Left lobe of liver (tissue), 2 donors: ENCODE results near the gene UFSP2. TPM values are rescaled to one million over a fixed set of nuclear protein-coding genes. Genes with fewer than 3 reads are reported as not detected.

Source experiments
- ATAC-seq: fragments of 200-7000 bp; cut with Tn5 transposase; one replicate; pipeline ENCODE4 v1.9.1; 2020; ENCODE audit warnings: mild to moderate bottlenecking, moderate library complexity
- DNase-seq: peaks from one replicate; pipeline ENCODE4 v3.0.0-alpha.2; 2020; ENCODE audit warnings: low spot score
- total RNA-seq: library from RNA; stranded (reverse); gene quantifications from one replicate; pipeline ENCODE4 v1.2.1, GENCODE V29; 2021
- donor health status: DM: no; HTN: no; CAD: no; lungs with moderate emphysema.
- donor health status: DM: no; HTN: yes; CAD: no.

UFSP2 gene, protein sequence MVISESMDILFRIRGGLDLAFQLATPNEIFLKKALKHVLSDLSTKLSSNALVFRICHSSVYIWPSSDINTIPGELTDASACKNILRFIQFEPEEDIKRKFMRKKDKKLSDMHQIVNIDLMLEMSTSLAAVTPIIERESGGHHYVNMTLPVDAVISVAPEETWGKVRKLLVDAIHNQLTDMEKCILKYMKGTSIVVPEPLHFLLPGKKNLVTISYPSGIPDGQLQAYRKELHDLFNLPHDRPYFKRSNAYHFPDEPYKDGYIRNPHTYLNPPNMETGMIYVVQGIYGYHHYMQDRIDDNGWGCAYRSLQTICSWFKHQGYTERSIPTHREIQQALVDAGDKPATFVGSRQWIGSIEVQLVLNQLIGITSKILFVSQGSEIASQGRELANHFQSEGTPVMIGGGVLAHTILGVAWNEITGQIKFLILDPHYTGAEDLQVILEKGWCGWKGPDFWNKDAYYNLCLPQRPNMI
- total RNA-seq, result 16.9 TPM

DNA sequence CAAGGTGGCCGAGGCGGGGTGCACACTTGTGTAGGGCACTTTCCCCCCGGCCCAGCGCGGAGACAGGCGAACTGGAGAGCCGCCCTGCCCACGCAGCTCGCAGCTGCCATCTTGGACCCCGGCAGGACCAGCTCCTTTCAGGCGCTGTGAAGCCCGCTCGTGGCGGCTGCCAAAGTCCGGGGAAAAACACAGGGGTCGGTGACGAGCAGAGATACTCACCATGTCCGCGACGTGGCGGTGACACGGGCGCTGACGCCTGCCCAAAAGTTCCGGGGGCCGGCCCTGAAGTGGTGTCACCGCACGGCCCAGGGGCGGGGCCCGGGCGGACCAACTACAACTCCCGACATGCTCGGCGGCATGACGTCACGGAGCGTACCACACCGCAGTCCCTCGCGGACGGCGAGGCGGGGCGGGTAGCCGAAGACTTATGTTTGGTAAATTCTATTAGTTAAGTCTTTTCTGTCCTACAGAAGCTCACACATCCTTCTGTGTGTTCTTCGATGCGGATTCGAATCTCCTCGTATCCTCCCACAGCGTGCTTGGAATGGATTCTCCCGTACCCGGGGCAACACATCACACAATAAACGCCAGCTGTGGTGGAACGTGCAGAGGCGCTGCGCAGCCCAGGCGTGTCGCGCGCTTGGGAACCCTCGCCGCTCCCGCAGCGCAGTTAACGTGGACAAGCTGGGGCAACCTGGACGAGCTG lies at the start of gene UFSP2:
Gene UFSP2, minus strand, starts transcription at position 318 of the 706 bp plus-strand sequence. Its CDS starts 96 bp downstream, at position 222.
- ATAC-seq, result peak; percentile 95
- peak; percentile 94 for DNase-seq

DNA sequence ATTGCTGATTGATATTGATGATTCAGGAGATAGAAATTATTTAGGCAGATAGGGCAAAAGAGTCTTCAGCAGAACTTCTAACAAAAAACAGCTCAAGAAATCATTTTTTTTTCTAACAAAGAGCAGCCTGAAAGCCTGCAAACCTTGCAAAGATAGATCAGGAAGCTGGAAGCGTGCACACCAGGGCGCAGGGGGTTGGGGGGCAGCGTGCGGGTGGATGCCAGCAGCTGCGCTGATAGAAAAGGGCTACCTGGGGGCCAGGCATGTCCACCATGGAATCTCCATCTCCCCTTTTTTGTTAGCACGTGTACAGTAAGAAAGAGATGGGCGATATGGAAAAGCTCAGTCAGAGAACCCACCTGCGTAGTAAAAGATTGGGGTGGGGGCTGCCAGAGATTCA lies 47.5 kb upstream of the UFSP2 start:
- no peak for DNase-seq
- ATAC-seq, result no peak

DNA sequence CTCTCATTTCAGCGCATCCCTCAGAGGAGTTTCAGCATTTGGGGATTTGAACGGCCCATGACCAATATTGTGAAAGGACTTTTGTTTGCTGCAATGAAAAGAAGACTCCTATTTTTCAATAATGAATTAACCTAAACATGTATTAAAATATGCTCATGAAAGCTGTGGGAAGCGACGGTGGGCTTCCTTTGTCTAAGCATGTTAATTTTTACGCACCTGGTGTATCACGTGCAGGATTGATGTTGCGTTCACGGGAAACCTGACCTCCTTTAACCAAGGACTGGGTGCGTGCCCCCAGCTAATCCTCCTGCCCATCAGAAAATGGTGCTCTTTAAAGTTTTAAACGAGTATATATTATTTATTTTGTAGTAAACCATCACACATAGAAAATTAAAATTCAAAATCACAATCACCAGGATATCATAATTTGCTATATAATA lies 46.4 kb upstream of the UFSP2 start:
- DNase-seq (no peak), ATAC-seq (no peak)

DNA sequence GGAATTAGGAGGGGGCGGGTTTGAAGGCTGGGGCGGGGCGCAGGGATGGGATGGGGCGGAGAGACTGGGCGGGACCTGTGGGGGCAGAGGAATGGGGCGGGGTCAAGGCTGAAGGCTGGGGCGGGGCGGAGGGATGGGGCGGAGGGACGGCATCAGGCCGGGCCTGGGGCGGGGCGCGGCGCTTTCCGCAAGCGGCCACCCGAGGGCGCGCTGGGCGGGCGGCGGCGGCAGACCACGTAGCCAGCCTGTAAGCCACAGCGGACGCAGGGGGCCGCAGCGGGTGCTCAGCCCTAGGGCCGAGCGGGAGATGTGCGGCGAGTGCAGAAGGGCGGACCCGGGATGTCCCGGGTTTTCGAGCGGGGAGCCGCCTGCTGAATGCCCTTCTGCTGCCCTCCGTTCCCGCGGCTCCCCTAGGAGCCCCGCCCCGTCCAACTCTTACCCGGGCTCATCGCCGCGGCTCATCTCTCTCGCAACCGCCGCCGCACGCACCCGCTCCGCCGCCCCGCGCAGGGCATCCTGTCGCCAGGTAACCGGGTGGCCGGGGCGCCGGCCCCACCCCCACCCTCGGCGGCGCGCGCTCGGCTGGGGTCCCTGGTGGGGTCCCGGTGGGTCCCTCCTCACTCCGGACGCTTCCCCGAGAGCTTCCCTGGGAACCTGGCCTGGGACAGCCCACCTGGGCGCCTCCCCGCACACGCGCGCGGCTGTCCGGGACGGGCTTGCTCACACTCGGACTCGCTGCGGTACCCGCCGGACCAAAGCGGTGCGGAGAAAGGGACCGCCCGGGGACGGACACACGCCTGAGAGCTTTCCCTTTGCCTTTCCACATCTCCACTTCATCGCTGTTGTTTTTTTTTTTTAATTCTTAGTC lies 45.7 kb upstream of the UFSP2 start, which contains the start of gene CCDC110:
Gene CCDC110, minus strand, starts transcription at position 499 of the 868 bp plus-strand sequence. Its CDS starts 50 bp downstream, at position 449.
- peak; percentile 91 for DNase-seq
- peak; percentile 95 for ATAC-seq

DNA sequence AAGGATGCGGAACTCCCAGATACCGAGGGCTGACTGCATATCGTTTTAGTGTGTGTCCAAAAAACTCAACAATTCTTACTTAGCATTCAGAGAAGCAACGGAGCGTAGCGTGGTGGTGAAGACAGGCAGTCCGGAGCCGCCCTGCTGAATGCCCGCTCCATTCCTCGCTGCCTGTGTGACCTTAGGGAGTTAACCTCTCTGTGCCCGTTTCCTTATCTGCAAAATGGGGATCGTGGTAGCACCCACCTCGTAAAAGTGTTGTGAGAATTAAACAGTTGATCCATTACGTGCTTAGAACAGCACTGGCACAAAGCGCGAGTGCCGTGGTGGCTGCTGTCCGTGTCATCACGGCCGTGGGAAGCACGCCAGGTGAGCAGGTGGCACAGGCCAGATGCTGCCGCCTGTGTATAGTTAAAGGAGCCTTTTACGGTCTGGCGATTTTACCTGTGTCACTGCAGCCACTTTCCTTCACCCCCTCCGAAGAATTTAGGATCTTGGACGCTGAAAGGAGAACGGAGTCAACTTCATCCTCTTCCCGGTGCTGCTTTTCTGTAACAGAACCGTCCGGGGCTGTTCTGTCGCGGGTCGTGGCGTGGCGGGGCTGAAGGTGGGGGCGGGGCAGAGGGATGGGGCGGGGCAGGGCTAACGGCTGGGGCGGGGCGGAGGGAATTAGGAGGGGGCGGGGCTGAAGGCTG lies 44.9 kb upstream of the UFSP2 start:
- ATAC-seq (peak; percentile 53), DNase-seq (peak; percentile 82)

DNA sequence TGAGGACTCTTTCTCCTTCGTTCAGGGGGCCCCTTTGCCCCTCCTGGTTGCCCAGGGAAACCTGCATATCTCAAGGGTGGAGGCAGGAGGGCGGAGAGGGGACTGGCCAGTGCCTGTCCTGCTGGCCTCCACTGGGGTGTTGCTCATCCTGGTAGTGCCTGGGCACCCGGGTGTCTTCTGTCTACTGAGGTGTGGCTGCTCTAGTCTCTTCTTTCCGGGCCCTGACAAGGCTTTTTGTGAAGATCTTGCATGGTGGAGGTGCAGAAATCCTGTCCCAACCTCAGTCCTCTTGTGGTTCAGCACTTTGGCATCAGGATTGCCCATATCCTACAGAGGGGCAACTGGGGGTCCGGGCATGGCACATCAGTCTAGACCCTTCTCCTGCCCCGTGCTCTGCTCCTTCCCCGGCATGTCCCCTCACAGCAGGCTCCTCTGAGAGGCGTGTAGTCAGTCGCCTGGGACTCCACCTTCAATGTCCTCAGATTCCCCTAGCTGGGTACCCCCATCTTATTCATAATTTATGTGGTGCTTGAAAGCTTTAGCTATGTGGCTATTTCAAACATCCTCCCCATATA lies 43.9 kb upstream of the UFSP2 start:
- ATAC-seq, result no peak
- no peak for DNase-seq

DNA sequence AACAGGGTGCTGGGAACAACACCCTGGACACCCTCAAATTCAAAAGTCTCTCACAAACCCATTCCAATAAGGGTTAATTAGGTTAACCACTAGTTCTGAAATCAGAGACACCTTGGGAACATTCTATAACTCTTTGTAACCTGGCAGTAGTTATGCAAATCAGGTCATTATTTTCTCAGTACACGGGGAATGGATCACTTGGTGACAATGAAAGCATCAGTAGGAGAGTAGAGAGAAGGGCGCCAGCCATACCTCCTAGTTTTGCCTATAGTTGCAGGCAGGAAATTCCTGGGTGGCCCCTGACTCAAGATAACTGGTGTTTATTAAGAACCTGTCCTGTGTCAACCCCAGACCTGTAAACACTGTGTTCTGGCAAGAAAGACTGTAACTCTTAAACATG lies 43.2 kb upstream of the UFSP2 start:
- DNase-seq, result no peak
- ATAC-seq, result no peak

DNA sequence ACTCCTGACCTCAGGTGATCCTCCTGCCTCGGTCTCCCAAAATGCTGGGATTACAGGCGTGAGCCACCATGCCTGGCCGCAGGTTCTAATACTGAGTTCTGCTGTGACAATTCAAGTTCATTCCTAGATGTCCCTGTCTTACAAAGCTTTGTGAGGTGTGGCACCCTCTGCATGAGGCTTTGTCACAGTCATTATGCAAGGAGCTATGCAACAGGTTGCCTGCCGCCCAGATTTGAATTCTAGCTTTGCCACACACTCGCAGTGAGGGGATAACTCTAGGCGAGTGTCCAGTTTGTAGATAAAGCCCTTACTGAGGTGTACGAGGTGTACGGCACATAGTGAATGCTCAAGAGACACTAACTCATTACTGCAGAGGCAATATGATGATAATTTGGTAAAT lies 42.2 kb upstream of the UFSP2 start:
- DNase-seq (no peak), ATAC-seq (no peak)

DNA sequence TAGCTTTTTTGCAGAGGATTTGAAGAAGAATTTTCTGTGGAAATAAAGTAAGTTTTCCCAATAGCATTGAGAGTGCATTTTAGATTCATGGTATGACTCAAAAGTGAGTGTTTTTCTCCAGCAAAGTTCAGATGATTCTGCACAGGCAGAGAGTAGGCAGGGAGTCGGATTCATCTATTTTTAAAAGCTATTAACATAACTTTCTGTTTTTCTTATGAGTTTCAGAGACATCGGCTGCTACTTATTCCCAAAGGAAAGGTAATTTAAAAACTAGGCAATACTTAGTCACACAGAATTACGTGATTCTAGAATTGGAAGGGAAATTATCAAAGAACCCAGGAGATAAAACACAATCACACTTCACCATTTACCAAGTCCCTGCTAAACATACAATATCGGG lies 41.3 kb upstream of the UFSP2 start:
- no peak for DNase-seq

DNA sequence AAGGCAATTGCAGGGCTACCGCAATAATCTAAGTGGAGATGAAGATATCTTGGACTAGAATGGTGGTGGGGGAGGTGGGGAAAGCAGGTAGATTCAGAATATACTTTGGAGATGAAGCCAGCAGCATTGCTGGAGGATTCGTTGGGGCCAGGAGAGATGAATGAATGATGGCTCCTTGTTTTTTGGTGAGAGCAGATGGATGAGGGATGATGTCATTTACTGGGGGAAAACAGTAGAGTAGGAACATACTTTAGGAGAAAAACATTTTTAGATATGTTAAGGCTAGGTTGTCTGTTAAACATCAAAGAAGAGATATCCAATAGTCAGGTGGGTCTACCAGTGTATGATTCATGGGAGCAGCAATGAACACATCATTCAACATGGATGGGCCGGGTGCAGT lies 39.9 kb upstream of the UFSP2 start:
- DNase-seq (no peak), ATAC-seq (no peak)

More for the DNA sequence above, 41.3 kb upstream of the UFSP2 start:
- no peak for ATAC-seq

DNA sequence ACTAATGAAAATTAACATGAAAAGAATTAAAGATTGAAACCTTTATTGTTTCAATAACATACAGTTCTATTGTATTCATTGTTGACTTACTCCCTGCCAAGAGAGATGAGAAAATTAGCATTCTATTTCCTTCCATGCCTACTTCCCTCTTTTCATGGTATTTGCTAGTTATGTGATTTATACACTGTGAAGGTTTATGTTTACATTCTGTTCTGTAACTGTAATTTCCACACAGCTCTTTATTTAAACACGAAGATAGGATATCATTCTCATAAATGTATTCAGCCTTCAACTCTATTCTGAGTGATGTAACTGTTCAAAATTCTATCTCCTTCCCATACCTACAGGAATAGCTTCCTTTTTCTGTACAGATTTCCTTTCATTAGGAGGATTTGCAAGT lies 39.1 kb upstream of the UFSP2 start:
- DNase-seq (no peak), ATAC-seq (no peak)

DNA sequence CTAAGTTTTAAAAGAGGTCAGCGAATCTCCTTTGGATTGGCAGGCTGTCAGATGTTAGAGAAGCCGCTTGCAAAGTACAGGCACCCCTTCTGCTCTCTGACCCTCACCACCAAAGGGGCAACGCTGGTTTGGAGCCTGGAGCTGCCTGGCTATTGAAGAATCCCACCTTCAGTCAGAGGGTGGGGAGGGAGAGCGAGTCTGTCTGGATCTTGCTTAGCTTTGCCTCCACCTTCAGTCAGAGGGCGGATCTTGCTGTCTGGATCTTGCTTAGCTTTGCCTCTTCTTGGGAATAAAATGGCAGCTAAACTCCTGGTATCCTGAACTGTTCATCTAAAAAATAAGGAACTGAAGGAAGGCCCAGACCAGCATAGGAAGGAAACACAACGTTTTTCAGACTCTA lies 38.4 kb upstream of the UFSP2 start:
- ATAC-seq (no peak), DNase-seq (no peak)

DNA sequence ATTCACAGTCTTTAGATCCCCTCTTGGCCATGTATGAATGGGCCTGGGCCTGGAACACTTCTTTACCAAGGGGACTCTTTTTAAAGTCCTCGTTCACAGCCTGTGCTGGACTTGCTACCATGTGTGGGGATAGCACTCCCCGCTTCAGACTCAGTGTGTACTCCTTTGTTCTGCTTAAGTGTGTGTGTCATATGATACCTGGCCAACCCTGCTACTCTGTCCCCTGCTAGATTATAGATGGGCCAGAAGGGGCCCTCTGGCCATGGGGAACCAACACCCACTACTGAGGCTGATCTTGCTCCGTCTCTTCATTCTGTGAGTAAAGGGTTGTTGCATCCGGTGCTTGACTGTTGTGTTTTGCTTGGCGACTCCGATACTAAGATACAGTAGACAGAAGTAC lies 37.8 kb upstream of the UFSP2 start:
- DNase-seq (no peak), ATAC-seq (no peak)

DNA sequence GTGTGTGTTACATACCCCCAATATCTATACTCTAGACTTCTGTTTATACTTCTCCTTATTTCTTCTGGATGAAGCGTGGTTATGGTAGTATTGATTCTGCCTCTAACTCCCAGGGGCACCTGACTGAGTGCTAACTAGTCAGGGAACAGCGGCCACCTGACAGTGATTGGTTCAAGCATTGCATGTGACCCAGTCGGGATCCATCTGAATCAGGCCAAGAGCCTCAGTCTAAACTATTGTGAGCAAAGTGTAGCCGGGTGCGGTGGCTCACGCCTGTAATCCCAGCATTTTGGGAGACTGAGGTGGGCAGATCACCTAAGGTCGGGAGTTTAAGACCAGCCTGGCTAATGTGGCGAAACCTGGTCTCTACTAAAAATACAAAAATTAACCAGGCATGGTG lies 35.8 kb upstream of the UFSP2 start:
- no peak for DNase-seq
- no peak for ATAC-seq

DNA sequence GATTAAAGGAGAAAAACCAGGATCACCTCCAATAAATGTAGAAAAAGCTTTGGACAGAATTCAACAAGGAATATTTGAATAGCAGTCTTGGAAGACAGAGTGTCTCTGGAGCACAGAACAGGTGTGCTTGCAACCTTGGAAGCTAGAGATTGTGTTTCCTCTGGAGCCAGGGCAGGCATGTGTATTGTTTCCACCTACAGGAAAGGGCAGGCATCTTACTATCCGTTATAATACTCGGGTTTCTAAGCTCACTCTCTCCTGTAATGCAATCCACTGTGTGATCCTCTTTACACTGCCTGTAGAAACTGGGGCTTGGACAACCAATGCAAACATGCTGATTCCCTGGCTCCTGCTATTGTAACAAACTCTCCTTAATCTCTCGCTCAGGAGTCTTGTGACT lies 31.4 kb upstream of the UFSP2 start:
- ATAC-seq (no peak), DNase-seq (no peak)

DNA sequence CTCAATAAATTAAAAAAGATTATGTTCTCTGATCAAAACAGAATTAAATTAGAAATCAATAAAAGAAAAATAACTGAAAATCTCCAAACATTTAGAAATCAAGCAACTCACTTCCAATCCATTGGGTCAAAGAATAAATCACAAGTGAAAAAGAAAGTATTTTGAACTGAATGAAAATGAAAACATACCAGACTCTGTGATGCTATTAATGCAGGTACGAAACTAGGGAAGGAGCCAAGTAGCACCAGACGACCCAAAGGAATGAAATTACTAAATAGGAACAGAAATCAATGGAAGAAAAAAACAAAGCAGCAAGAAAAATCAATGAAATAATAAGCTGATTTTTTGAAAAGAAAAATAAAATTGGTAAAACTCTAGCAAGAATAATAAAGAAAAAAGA lies 30.4 kb upstream of the UFSP2 start:
- DNase-seq (no peak), ATAC-seq (peak; percentile 62)

DNA sequence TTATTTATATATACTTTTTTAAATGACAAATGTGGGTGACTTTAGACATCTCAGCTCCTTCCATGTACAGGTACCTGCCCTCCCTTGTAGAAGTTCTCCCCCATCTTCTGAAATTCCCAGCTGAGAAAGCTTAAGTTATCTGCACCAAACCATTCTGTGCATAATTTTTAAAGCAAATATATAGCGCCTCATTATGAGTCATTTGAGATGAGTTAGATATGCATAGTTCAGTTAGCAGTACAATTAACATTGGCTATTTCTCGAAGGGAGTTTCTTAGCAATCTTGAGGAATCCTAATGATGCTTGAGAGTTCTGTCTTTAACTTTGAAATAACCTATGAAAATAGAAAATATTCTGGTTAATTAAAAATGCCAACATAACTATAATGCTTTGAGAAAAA lies 19.4 kb upstream of the UFSP2 start:
- DNase-seq (no peak), ATAC-seq (no peak)

DNA sequence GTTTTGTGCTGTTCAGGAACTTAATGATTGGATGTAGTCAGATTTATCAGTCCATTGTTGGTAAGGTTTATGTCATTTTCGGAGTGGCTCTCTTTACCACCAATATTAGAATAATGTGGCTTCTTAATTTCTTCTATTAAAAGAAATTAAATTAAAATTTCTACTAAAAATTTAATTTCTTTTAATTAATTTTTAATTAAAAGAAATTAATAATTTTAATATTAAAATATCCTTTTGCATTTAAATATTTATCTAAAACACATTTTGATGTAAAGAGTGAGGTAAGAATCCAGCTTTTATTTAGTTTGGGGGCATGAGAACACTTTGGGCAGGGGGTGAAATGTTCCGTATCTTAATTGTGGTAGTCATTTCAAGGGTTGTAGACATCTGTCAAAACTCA lies 15.7 kb upstream of the UFSP2 start:
- ATAC-seq (no peak), DNase-seq (no peak)

DNA sequence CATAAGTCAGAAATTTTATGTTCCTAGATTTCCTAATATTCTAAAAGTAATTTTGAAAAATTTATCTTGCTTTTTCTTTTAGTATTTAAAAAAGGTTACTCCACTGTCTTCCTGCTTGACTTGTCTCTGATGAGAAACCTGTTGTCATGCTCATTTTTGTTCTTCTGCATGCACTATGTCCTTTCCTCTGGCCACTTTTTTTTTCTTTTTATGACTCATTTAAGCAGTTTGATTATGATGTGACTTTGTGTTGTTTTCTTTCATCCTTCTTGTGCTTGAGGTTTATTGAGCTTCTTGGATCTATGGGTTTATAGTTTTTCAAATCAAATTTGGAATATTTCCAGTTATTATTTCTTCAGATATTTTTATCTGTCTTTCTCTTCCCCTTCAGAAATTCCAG lies 12.0 kb upstream of the UFSP2 start:
- DNase-seq (no peak), ATAC-seq (no peak)

DNA sequence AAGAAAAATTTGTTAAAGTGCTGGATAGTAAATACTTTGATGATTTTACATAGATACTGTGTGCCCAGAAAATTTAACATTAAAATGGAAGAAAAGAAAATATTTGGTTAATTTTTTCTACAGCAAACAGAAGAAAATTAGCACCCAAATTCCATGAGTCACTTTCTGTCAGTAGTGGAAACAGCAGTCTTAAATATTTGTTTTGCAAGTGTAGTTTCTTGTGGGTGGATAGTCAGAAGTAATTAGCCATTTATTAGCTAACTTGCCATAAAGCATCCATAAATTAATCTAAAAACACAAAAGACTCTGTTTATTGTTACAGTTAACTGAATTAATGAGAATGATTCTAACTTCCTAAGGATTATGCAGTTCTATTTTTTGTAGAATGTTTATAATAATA lies 9.7 kb upstream of the UFSP2 start:
- ATAC-seq (no peak), DNase-seq (no peak)
